HepG2 (cell line): Measurements from ENCODE around the gene ARAP3. TPM values are rescaled to one million over a fixed set of nuclear protein-coding genes. Genes with fewer than 3 reads are reported as not detected.

Experiments used
- BHLHE40 ChIP-seq: IDR thresholded peaks from 2 replicates; pipeline ENCODE4 v1.6.1; 2011; ENCODE audit warnings: low read length, improper control_type of control experiment
- DPF2 ChIP-seq: sonication (generic); formaldehyde crosslinking; IDR thresholded peaks from 2 replicates; pipeline ENCODE4 v1.4.0; 2020; ENCODE audit warnings: mild to moderate bottlenecking, low read depth, missing genetic modification reagents, borderline replicate concordance
- EZH2 ChIP-seq: conservative IDR thresholded peaks from 2 replicates; pipeline ENCODE4 v1.6.1; 2012; ENCODE audit warnings: mild to moderate bottlenecking, low read depth, low read length, moderate library complexity
- KMT2A ChIP-seq: sonication (generic); formaldehyde crosslinking; IDR thresholded peaks from 2 replicates; pipeline ENCODE4 v1.4.0; 2020; ENCODE audit warnings: missing genetic modification reagents
- NCOR1 ChIP-seq: fragments of 200-600 bp; sonication (generic); IDR thresholded peaks from 2 replicates; pipeline ENCODE4 v1.7.0; 2017; ENCODE audit warnings: antibody characterized with exemption, low read length, borderline replicate concordance
- NFIC ChIP-seq: IDR thresholded peaks from 2 replicates; pipeline ENCODE4 v1.6.1; 2012; ENCODE audit warnings: mild to moderate bottlenecking, low read length, inconsistent platforms
- SATB2 ChIP-seq: sonication (generic); formaldehyde crosslinking; IDR thresholded peaks from 2 replicates; pipeline ENCODE4 v1.5.0; 2020; ENCODE audit warnings: missing genetic modification reagents
- STAT5B ChIP-seq: sonication (generic); formaldehyde crosslinking; IDR thresholded peaks from 2 replicates; pipeline ENCODE4 v1.4.0; 2020; ENCODE audit warnings: missing genetic modification reagents
- TMF1 ChIP-seq: sonication (generic); formaldehyde crosslinking; IDR thresholded peaks from 2 replicates; pipeline ENCODE4 v1.8.1; 2022; ENCODE audit warnings: low read depth, missing genetic modification reagents
- ZFP90 ChIP-seq: sonication (generic); formaldehyde crosslinking; IDR thresholded peaks from 2 replicates; pipeline ENCODE4 v1.8.0; 2022; ENCODE audit warnings: missing genetic modification reagents, mild to moderate bottlenecking, inconsistent platforms, borderline replicate concordance
- ZKSCAN1 ChIP-seq: fragments of 150-350 bp; IDR thresholded peaks from 2 replicates; pipeline ENCODE4 v1.6.1; 2014; ENCODE audit warnings: low read length
- ZMYM4 ChIP-seq: sonication (generic); formaldehyde crosslinking; IDR thresholded peaks from 2 replicates; pipeline ENCODE4 v1.8.1; 2023; ENCODE audit warnings: mild to moderate bottlenecking, missing genetic modification reagents
- polyA plus RNA-seq, 8 experiments: library from polyadenylated mRNA; depleted of rRNA in 3 of 8; stranded (reverse) in 7 of 8; unstranded in 1 of 8; fragments of >200 nt; fragmentation: Illumina TruSeq in 4 of 8; extraction: Trizol in 4 of 8; gene quantifications; 2 replicates each; pipeline versions ENCODE4 v1.2.1 to v1.2.3, GENCODE V29; 2011 to 2016; ENCODE audit warnings: low read depth in 4 of 8, missing spikeins in 1 of 8, mixed read lengths in 1 of 8; ENCODE audit not compliant: insufficient read depth in 1 of 8
- total RNA-seq, 5 experiments: library from RNA; depleted of rRNA; stranded (reverse); fragments of >200 nt; fragmentation: Illumina TruSeq; extraction: Trizol; gene quantifications; 2 replicates each; pipeline ENCODE4 v1.2.3, GENCODE V29; 2016; ENCODE audit warnings: low read depth in 1 of 5
- TF ChIP-seq, protein P1 (sequence below): sonication (generic); formaldehyde crosslinking; IDR thresholded peaks from 2 replicates; pipeline ENCODE4 v1.9.0; 2022; ENCODE audit warnings: low read depth, missing genetic modification reagents
- TF ChIP-seq, protein P2 (sequence below), 2 experiments: fragments of 450-650 bp in 1 of 2; sonication (generic) in 1 of 2; formaldehyde crosslinking in 1 of 2; IDR thresholded peaks; 2 replicates each; pipeline versions ENCODE4 v1.6.1 to v1.8.0; 2016 to 2022; ENCODE audit warnings: antibody characterized with exemption in 1 of 2, mild to moderate bottlenecking in 1 of 2, missing genetic modification reagents in 1 of 2
- TF ChIP-seq, protein P3 (sequence below): sonication (generic); formaldehyde crosslinking; IDR thresholded peaks from 2 replicates; pipeline ENCODE4 v1.5.0; 2020; ENCODE audit warnings: mild to moderate bottlenecking, missing genetic modification reagents

The ARAP3 gene
- total and polyA plus RNA-seq, 2 of the 13 experiments (the other 11 are each of a cell fraction or from before 2014, with no cell fraction given) = 0.25 TPM; not detected in 1

DNA sequence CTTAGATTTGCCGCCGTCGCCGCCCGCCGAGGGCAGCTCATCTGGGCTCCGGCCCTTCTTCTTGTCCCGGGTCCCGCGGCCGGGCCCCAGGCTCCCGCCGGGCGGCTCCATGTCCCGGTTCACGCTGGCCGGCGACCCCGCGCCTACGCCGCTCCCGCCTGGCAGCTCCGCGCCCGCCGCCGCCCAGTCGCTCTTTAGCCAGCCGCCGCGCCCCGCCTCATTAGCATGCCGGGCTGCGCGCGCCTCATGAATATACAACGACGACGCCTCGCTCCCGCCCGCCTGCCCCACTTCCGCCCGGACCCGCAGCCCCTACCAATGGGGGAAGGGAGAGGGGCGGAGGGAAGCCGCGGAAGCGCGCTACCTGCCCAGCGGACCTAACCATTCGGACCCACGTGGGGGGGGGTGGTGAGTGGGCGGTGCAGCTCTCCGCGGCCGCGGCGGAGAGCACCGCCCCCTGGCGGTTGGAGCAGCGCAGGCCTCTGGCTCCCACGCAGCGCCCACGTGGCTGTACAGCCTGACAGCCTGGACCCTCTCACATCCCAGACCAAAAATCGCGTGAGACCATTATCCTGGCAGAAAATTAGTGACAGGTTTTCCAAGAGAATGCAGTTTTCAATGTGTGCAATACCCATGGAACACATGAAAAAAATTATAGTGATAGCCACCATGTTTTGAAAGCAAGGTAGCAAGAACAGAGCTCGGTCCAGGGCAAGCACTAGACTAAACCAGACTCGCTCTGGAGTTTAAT lies 63.1 kb downstream of the ARAP3 start, which contains the start of gene DIAPH1 (continued):
- TF ChIP-seq, protein P1, sequence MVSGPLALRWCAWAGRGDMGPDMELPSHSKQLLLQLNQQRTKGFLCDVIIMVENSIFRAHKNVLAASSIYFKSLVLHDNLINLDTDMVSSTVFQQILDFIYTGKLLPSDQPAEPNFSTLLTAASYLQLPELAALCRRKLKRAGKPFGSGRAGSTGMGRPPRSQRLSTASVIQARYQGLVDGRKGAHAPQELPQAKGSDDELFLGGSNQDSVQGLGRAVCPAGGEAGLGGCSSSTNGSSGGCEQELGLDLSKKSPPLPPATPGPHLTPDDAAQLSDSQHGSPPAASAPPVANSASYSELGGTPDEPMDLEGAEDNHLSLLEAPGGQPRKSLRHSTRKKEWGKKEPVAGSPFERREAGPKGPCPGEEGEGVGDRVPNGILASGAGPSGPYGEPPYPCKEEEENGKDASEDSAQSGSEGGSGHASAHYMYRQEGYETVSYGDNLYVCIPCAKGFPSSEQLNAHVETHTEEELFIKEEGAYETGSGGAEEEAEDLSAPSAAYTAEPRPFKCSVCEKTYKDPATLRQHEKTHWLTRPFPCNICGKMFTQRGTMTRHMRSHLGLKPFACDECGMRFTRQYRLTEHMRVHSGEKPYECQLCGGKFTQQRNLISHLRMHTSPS (CRISPR knock-in tag) = no peak; the same call in 1 of the 2 replicates
- TF ChIP-seq STAT5B (CRISPR knock-in tag) (no peak), ZKSCAN1 (peak; percentile 44; the same call in 1 of the 2 replicates), KMT2A (CRISPR knock-in tag) (peak; percentile 46; the same call in 1 of the 2 replicates), SATB2 (CRISPR knock-in tag) (no peak), TMF1 (CRISPR knock-in tag) (0 out of 2 replicates have a peak, but pooled peaks have one; percentile 33), ZFP90 (CRISPR knock-in tag) (no peak; the same call in 1 of the 2 replicates), DPF2 (CRISPR knock-in tag) (no peak; the same call in 1 of the 2 replicates), ZMYM4 (CRISPR knock-in tag) (peak; percentile 98), NFIC (no peak), NCOR1 (no peak; the same call in 1 of the 2 replicates), EZH2 (no peak), BHLHE40 (peak; percentile 92)
- TF ChIP-seq, protein P2, sequence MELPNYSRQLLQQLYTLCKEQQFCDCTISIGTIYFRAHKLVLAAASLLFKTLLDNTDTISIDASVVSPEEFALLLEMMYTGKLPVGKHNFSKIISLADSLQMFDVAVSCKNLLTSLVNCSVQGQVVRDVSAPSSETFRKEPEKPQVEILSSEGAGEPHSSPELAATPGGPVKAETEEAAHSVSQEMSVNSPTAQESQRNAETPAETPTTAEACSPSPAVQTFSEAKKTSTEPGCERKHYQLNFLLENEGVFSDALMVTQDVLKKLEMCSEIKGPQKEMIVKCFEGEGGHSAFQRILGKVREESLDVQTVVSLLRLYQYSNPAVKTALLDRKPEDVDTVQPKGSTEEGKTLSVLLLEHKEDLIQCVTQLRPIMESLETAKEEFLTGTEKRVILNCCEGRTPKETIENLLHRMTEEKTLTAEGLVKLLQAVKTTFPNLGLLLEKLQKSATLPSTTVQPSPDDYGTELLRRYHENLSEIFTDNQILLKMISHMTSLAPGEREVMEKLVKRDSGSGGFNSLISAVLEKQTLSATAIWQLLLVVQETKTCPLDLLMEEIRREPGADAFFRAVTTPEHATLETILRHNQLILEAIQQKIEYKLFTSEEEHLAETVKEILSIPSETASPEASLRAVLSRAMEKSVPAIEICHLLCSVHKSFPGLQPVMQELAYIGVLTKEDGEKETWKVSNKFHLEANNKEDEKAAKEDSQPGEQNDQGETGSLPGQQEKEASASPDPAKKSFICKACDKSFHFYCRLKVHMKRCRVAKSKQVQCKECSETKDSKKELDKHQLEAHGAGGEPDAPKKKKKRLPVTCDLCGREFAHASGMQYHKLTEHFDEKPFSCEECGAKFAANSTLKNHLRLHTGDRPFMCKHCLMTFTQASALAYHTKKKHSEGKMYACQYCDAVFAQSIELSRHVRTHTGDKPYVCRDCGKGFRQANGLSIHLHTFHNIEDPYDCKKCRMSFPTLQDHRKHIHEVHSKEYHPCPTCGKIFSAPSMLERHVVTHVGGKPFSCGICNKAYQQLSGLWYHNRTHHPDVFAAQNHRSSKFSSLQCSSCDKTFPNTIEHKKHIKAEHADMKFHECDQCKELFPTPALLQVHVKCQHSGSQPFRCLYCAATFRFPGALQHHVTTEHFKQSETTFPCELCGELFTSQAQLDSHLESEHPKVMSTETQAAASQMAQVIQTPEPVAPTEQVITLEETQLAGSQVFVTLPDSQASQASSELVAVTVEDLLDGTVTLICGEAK (IDR thresholded peaks at IDR 0.05) = no peak
- TF ChIP-seq, protein P2 (CRISPR knock-in tag; IDR thresholded peaks at IDR 0.05) = peak; percentile 51; the same call in 1 of the 2 replicates
- TF ChIP-seq, protein P3, sequence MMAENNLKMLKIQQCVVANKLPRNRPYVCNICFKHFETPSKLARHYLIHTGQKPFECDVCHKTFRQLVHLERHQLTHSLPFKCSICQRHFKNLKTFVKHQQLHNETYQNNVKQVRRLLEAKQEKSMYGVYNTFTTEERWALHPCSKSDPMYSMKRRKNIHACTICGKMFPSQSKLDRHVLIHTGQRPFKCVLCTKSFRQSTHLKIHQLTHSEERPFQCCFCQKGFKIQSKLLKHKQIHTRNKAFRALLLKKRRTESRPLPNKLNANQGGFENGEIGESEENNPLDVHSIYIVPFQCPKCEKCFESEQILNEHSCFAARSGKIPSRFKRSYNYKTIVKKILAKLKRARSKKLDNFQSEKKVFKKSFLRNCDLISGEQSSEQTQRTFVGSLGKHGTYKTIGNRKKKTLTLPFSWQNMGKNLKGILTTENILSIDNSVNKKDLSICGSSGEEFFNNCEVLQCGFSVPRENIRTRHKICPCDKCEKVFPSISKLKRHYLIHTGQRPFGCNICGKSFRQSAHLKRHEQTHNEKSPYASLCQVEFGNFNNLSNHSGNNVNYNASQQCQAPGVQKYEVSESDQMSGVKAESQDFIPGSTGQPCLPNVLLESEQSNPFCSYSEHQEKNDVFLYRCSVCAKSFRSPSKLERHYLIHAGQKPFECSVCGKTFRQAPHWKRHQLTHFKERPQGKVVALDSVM (CRISPR knock-in tag) = 0 out of 2 replicates have a peak, but pooled peaks have one; percentile 48
